ENCODE results near the gene ZNF117.
"Not testable (repeated sequence)": the region's sequence is repeated elsewhere in the genome, so short reads cannot be mapped to it uniquely, and the experiment has no call there.

DNA sequence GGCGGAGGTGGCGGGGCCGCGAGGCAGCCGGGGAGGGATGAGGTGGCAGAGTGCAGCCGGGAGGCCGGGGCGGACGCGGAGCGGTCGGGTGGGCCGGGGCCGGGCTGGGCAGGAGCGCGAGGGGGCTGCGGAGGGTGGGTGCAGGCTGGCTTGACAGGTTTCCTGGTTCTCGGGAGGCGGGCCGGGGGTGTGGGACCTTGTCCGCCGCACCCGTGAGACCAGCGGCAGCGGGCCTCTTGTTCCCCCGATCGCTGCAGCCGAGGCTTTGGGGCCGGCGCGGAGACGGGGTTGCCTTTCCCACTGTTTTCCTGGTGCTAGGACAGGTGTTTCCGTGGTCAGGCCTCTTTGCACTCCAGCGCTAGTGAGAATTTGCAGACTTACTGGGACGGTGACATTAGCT is 47.9 kb upstream of the ZNF117 start:
- TF ChIP-seq POLR2AphosphoS5 (IDR thresholded peaks at IDR 0.05; ENCODE audit: low read depth, low read length); TAF1 (IDR thresholded peaks at IDR 0.05; ENCODE audit: borderline replicate concordance, insufficient read depth, low read length): not testable (repeated sequence)
- 0 out of 2 replicates have a peak, but pooled peaks have one; percentile 22 for TF ChIP-seq SIN3A (IDR thresholded peaks at IDR 0.05; ENCODE audit: borderline replicate concordance, insufficient read depth, low read length)

Data from PFSK-1 (cell line).